ENCODE measurements around the gene ECHS1.

GRCh38 chr10:133400624-133401424 is 27.7 kb upstream of the ECHS1 start:
- TF ChIP-seq CTCF (IDR thresholded peaks at IDR 0.05; ENCODE audit: extremely low read depth in 1 of 2, insufficient read depth in 1 of 2, low read depth in 1 of 2, low read length in 2 of 2) (no peak), POLR2A (IDR thresholded peaks at IDR 0.05; ENCODE audit: low read depth, low read length) (no peak), JUN (IDR thresholded peaks at IDR 0.05; ENCODE audit: borderline replicate concordance, insufficient read depth, insufficient read length, low read depth) (no peak), POLR2AphosphoS5 (IDR thresholded peaks at IDR 0.05; ENCODE audit: insufficient read depth, low read depth, low read length) (no peak), EZH2 (IDR thresholded peaks at IDR 0.05; ENCODE audit: borderline replicate concordance, low read depth, low read length, severe bottlenecking) (no peak), MAX (IDR thresholded peaks at IDR 0.05; ENCODE audit: insufficient read depth, insufficient read length) (no peak), MYC (IDR thresholded peaks at IDR 0.05; ENCODE audit: low read depth, low read length) (no peak), FOS (IDR thresholded peaks at IDR 0.05; ENCODE audit: borderline replicate concordance, insufficient read depth, low read length) (no peak), GATA2 (IDR thresholded peaks at IDR 0.05; ENCODE audit: insufficient read depth, insufficient read length, low read depth, low read length) (no peak)

Data from endothelial cell of umbilical vein (primary cell).